Measurements from ENCODE around the gene DMPK.
A peak's percentile ranks its signal among the peaks of the same experiment; 100 is the strongest.

Gene DMPK

GRCh38 chr19:45771311-45771933, 10.9 kb downstream of the DMPK start:
- peak overlapping the region; percentile 33 to 100 (median 53) for H3K4me3 Mint-ChIP-seq
- no peak for TF ChIP-seq CTCF (IDR thresholded peaks at IDR 0.05; ENCODE audit: unreplicated experiment in 3 of 3)
- H3K27me3 Mint-ChIP-seq (ENCODE audit: low read depth): no peaks in the 10 kb centered on the region
- H3K9me3 Mint-ChIP-seq: no peaks in the 10 kb centered on the region
- peaks cover 18% of the 10 kb centered on the region for H3K36me3 Mint-ChIP-seq (ENCODE audit: low read depth)
- peak overlapping the region; percentile 49 to 99 (median 97) for H3K27ac Mint-ChIP-seq
- peaks cover 13% of the 10 kb centered on the region for H3K4me1 Mint-ChIP-seq

GRCh38 chr19:45770192-45771101, 11.8 kb downstream of the DMPK start:
- Mint-ChIP-seq H3K4me1 (peaks cover 13% of the 10 kb centered on the region), H3K4me3 (peak overlapping the region; percentile 95 to 100 (median 98)), H3K36me3 (ENCODE audit: low read depth) (peaks cover 17% of the 10 kb centered on the region), H3K9me3 (no peaks in the 10 kb centered on the region), H3K27ac (peak overlapping the region; percentile 97 to 99 (median 99)), H3K27me3 (ENCODE audit: low read depth) (no peaks in the 10 kb centered on the region)
- TF ChIP-seq CTCF (IDR thresholded peaks at IDR 0.05; ENCODE audit: unreplicated experiment in 3 of 3): peak; percentile 90 to 97 (median 97)

- Mint-ChIP-seq H3K4me1 (peaks cover 18% of the 10 kb centered on the region), H3K36me3 (ENCODE audit: low read depth) (peaks cover 15% of the 10 kb centered on the region)
- TF ChIP-seq CTCF (IDR thresholded peaks at IDR 0.05; ENCODE audit: unreplicated experiment in 3 of 3): no peak
Observed at GRCh38 chr19:45769821-45770191, 12.5 kb downstream of the DMPK start.

GRCh38 chr19:45768984-45769782, 13.1 kb downstream of the DMPK start, which contains the start of gene SIX5:
TSS of gene SIX5 (minus strand) at chr19:45769252. CDS start at chr19:45768844, 408 bp downstream.
- no peak for TF ChIP-seq CTCF (IDR thresholded peaks at IDR 0.05; ENCODE audit: unreplicated experiment in 3 of 3)
- H3K27me3 Mint-ChIP-seq (ENCODE audit: low read depth): no peaks in the 10 kb centered on the region
- H3K4me3 Mint-ChIP-seq: peak within 1 kb of the TSS; percentile 98 to 100 (median 98)
- peaks cover 23% of the 10 kb centered on the region for H3K4me1 Mint-ChIP-seq
- peak within 1 kb of the TSS; percentile 97 to 99 (median 99) for H3K27ac Mint-ChIP-seq
- H3K36me3 Mint-ChIP-seq (ENCODE audit: low read depth): peaks cover 11% of the 10 kb centered on the region
- H3K9me3 Mint-ChIP-seq: no peaks in the 10 kb centered on the region

More at GRCh38 chr19:45769821-45770191, 12.5 kb downstream of the DMPK start:
- peak overlapping the region; percentile 95 to 100 (median 98) for H3K4me3 Mint-ChIP-seq
- no peaks in the 10 kb centered on the region for H3K9me3 Mint-ChIP-seq
- H3K27ac Mint-ChIP-seq: peak overlapping the region; percentile 97 to 99 (median 99)
- no peaks in the 10 kb centered on the region for H3K27me3 Mint-ChIP-seq (ENCODE audit: low read depth)

DNA sequence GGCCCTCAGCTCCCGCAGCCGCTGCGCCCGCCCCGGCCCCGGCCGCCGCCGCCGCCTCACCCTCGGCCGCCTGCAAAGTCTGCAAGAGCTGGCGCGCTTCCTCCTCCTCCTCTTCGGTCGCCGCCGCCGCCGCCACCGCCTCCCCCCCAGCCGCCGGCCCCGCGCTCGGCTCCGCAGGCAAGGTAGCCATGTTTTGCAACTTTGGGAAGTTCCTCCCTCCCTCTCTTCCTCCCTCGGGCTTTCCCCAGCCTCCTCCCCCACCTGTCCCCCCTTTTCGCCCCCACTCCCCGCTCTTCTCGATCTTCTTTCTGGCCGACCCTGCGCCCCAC, 13.7 kb downstream of the DMPK start:
- TF ChIP-seq CTCF (IDR thresholded peaks at IDR 0.05; ENCODE audit: unreplicated experiment in 3 of 3): no peak
- peaks cover 23% of the 10 kb centered on the region for H3K4me1 Mint-ChIP-seq
- H3K9me3 Mint-ChIP-seq: no peaks in the 10 kb centered on the region
- H3K4me3 Mint-ChIP-seq: peak overlapping the region; percentile 95 to 100 (median 98)
- H3K27me3 Mint-ChIP-seq (ENCODE audit: low read depth): no peaks in the 10 kb centered on the region
- H3K27ac Mint-ChIP-seq: peak overlapping the region; percentile 97 to 99 (median 99)
- H3K36me3 Mint-ChIP-seq (ENCODE audit: low read depth): peaks cover 11% of the 10 kb centered on the region
